ES-I3 (cell line): ENCODE data around the gene AXIN1.

Source experiments
- H3K36me3 ChIP-seq: 2 replicates; pipeline ENCODE4 v1.6.1; 2013; ENCODE audit warnings: mild to moderate bottlenecking, low read length, control low read depth, moderate library complexity; ENCODE audit not compliant: insufficient read depth
- H3K4me1 ChIP-seq: 2 replicates; pipeline ENCODE4 v1.6.1; 2013; ENCODE audit warnings: mild to moderate bottlenecking, control low read depth, low read length; ENCODE audit not compliant: insufficient read depth
- H3K9ac ChIP-seq: 2 replicates; pipeline ENCODE4 v1.6.1; 2013; ENCODE audit warnings: low read depth, mild to moderate bottlenecking, low read length, moderate library complexity
- H3K9me3 ChIP-seq: 2 replicates; pipeline ENCODE4 v1.6.1; 2013; ENCODE audit warnings: mild to moderate bottlenecking, low read length, moderate library complexity; ENCODE audit not compliant: control insufficient read depth, insufficient read depth

AXIN1 gene

GRCh38 chr16:254461-254860 lies 98.1 kb downstream of the AXIN1 start:
- H3K9ac ChIP-seq: no peak overlapping the region
- no peaks in the 10 kb centered on the region; the same call in 1 of the 2 replicates for H3K36me3 ChIP-seq
- H3K4me1 ChIP-seq: no peaks in the 10 kb centered on the region
- no peaks in the 10 kb centered on the region for H3K9me3 ChIP-seq

GRCh38 chr16:253833-254232 lies 98.7 kb downstream of the AXIN1 start:
- H3K4me1 ChIP-seq: no peaks in the 10 kb centered on the region
- no peaks in the 10 kb centered on the region; the same call in 1 of the 2 replicates for H3K36me3 ChIP-seq
- H3K9ac ChIP-seq: no peak overlapping the region
- no peaks in the 10 kb centered on the region for H3K9me3 ChIP-seq

GRCh38 chr16:252366-253337 lies 99.9 kb downstream of the AXIN1 start:
- H3K9ac ChIP-seq: no peak overlapping the region
- H3K36me3 ChIP-seq: no peaks in the 10 kb centered on the region; the same call in 1 of the 2 replicates
- H3K9me3 ChIP-seq: no peaks in the 10 kb centered on the region
- H3K4me1 ChIP-seq: no peaks in the 10 kb centered on the region

- Histone ChIP-seq H3K36me3 (no peaks in the 10 kb centered on the region), H3K4me1 (no peaks in the 10 kb centered on the region), H3K9me3 (no peaks in the 10 kb centered on the region), H3K9ac (no peak overlapping the region)
Measured at GRCh38 chr16:249431-249830, 103.1 kb downstream of the AXIN1 start.

GRCh38 chr16:247027-247426 lies 105.5 kb downstream of the AXIN1 start:
- Histone ChIP-seq H3K9me3 (no peaks in the 10 kb centered on the region), H3K4me1 (no peaks in the 10 kb centered on the region; the same call in 1 of the 2 replicates), H3K9ac (no peak overlapping the region), H3K36me3 (no peaks in the 10 kb centered on the region)

GRCh38 chr16:245105-245504 lies 107.4 kb downstream of the AXIN1 start:
- H3K4me1 ChIP-seq: no peaks in the 10 kb centered on the region; the same call in 1 of the 2 replicates
- H3K36me3 ChIP-seq: no peaks in the 10 kb centered on the region
- no peaks in the 10 kb centered on the region for H3K9me3 ChIP-seq
- no peak overlapping the region for H3K9ac ChIP-seq

- Histone ChIP-seq H3K4me1 (no peaks in the 10 kb centered on the region; the same call in 1 of the 2 replicates), H3K9ac (no peak overlapping the region), H3K36me3 (no peaks in the 10 kb centered on the region), H3K9me3 (no peaks in the 10 kb centered on the region)
Measured at GRCh38 chr16:243348-243747, 109.2 kb downstream of the AXIN1 start.

- Histone ChIP-seq H3K36me3 (no peaks in the 10 kb centered on the region), H3K4me1 (no peaks in the 10 kb centered on the region; the same call in 1 of the 2 replicates), H3K9ac (no peak overlapping the region), H3K9me3 (no peaks in the 10 kb centered on the region)
Measured at GRCh38 chr16:242281-242680, 110.2 kb downstream of the AXIN1 start.

GRCh38 chr16:240559-240958 lies 112.0 kb downstream of the AXIN1 start:
- Histone ChIP-seq H3K36me3 (no peaks in the 10 kb centered on the region), H3K9me3 (no peaks in the 10 kb centered on the region), H3K4me1 (no peaks in the 10 kb centered on the region; the same call in 1 of the 2 replicates), H3K9ac (no peak overlapping the region)

GRCh38 chr16:239948-240277 lies 112.6 kb downstream of the AXIN1 start:
- Histone ChIP-seq H3K9me3 (no peaks in the 10 kb centered on the region), H3K9ac (no peak overlapping the region), H3K4me1 (no peaks in the 10 kb centered on the region; the same call in 1 of the 2 replicates), H3K36me3 (no peaks in the 10 kb centered on the region)
